Hematopoietic multipotent progenitor cell treated with erythropoietin and hydrocortisone succinate and interleukin-3 and kit ligand, for 4 days (in vitro differentiated cells): ENCODE data around the gene HSPA12B.
A peak's percentile ranks its signal among the peaks of the same experiment; 100 is the strongest.

Experiments used
- DNase-seq: peaks from one replicate; pipeline ENCODE4 v3.0.0-alpha.2; 2015

Gene HSPA12B

GRCh38 chr20:3704087-3704486, 28.4 kb upstream of the HSPA12B start:
- DNase-seq: no peak

- DNase-seq: no peak
These were observed 27.0 kb upstream of the HSPA12B start for GRCh38 chr20:3705491-3705969.

- no peak for DNase-seq
These were observed 26.3 kb upstream of the HSPA12B start for GRCh38 chr20:3705970-3706739.

- no peak for DNase-seq
These were observed 25.5 kb upstream of the HSPA12B start for GRCh38 chr20:3706774-3707507.

- DNase-seq: no peak
These were observed 25.0 kb upstream of the HSPA12B start for GRCh38 chr20:3707508-3707899.

GRCh38 chr20:3710011-3710466, 22.4 kb upstream of the HSPA12B start:
- no peak for DNase-seq

GRCh38 chr20:3710703-3711483, 21.6 kb upstream of the HSPA12B start:
- peak; percentile 77 for DNase-seq

- no peak for DNase-seq
These were observed 21.0 kb upstream of the HSPA12B start for GRCh38 chr20:3711484-3711941.

- DNase-seq: peak; percentile 44
These were observed 20.1 kb upstream of the HSPA12B start, which contains the start of gene SIGLEC1 for GRCh38 chr20:3712279-3712873. Gene SIGLEC1, minus strand, starts transcription at chr20:3712600. Its CDS starts 5,472 bp downstream, at chr20:3707128.

- DNase-seq: no peak
These were observed 18.4 kb upstream of the HSPA12B start for GRCh38 chr20:3714092-3714491.

GRCh38 chr20:3716195-3716834, 16.2 kb upstream of the HSPA12B start:
- DNase-seq: peak; percentile 80

GRCh38 chr20:3719046-3719445, 13.4 kb upstream of the HSPA12B start:
- no peak for DNase-seq

- DNase-seq: no peak
These were observed 12.4 kb upstream of the HSPA12B start for GRCh38 chr20:3720068-3720467.

- no peak for DNase-seq
These were observed 11.9 kb upstream of the HSPA12B start for GRCh38 chr20:3720626-3721025.

- no peak for DNase-seq
These were observed 10.6 kb upstream of the HSPA12B start for GRCh38 chr20:3721912-3722311.

- DNase-seq: no peak
These were observed 9.2 kb upstream of the HSPA12B start for GRCh38 chr20:3723284-3723683.

GRCh38 chr20:3724356-3724755, 8.1 kb upstream of the HSPA12B start:
- no peak for DNase-seq

- no peak for DNase-seq
These were observed 5.0 kb upstream of the HSPA12B start for GRCh38 chr20:3727401-3728021.

GRCh38 chr20:3728354-3728753, 4.1 kb upstream of the HSPA12B start:
- DNase-seq: no peak

- no peak for DNase-seq
These were observed 3.6 kb upstream of the HSPA12B start for GRCh38 chr20:3728876-3729275.

- DNase-seq: no peak
These were observed 3.1 kb upstream of the HSPA12B start for GRCh38 chr20:3729378-3729777.
